K562 (cell line): ENCODE results near the gene LSM8. TPM values are rescaled to one million over a fixed set of nuclear protein-coding genes. Genes with fewer than 3 reads are reported as not detected.

Experiments
- ATAC-seq: fragments of 200-7000 bp; cut with Tn5 transposase; 3 replicates; pipeline ENCODE4 v1.9.1; 2020; ENCODE audit warnings: moderate library complexity
- BruUV-seq: library from RNA; stranded (reverse); fragments of 400-500 nt; replicated peaks from 2 replicates; lab custom pipeline; 2021; lab: Mats Ljungman, UMichigan
- CTCF ChIA-PET: fragments of 300-600 bp; formaldehyde crosslinking; extraction: SDS; loops from one replicate; lab custom pipeline; 2021; ENCODE audit warnings: low intra/inter-chr PET ratio; lab: Yijun Ruan, JAX
- POLR2A ChIA-PET: fragments of 300-600, 350-650 bp; sonication (Branson Sonifier 250); formaldehyde crosslinking; extraction: SDS; loops from one replicate; lab custom pipeline; 2021; ENCODE audit warnings: antibody characterized with exemption, inconsistent platforms; lab: Yijun Ruan, JAX
- DNase-seq, 4 experiments: peaks; one replicate each; pipeline versions ENCODE4 v3.0.0 to v3.0.0-alpha.2; 2011 to 2018; ENCODE audit warnings: low spot score in 3 of 4, mixed read lengths in 3 of 4; ENCODE audit errors: extremely low read depth in 1 of 4
- FAIRE-seq: peaks from 2 replicates; lab custom pipeline; 2011; peaks lifted over from hg19 to GRCh38; lab: Jason Lieb, UNC
- H2AFZ ChIP-seq: 2 replicates; pipeline ENCODE4 v1.6.0; 2011; ENCODE audit warnings: low read depth, low read length, control low read depth, inconsistent platforms
- H3K27ac ChIP-seq: fragments of 200-600 bp; 3 replicates; pipeline ENCODE4 v1.8.0; 2011; ENCODE audit warnings: low read depth, mild to moderate bottlenecking, control low read depth, inconsistent platforms, low read length, moderate library complexity, mixed read lengths; ENCODE audit errors: extremely low read depth
- H3K27me3 ChIP-seq, 2 experiments: fragments of 300-600 bp in 1 of 2; 2 replicates in 1 of 2; 3 replicates in 1 of 2; pipeline versions ENCODE4 v1.6.0 to v1.8.0; 2011; ENCODE audit warnings: inconsistent platforms in 2 of 2, low read length in 2 of 2, mild to moderate bottlenecking in 1 of 2, mixed read lengths in 1 of 2, moderate library complexity in 1 of 2; ENCODE audit not compliant: control insufficient read depth in 2 of 2, insufficient read depth in 2 of 2
- H3K36me3 ChIP-seq: fragments of 300-600 bp; 3 replicates; pipeline ENCODE4 v1.8.0; 2011; ENCODE audit warnings: mild to moderate bottlenecking, low read length, inconsistent platforms; ENCODE audit not compliant: control insufficient read depth, insufficient read depth
- H3K4me1 ChIP-seq, 2 experiments: fragments of 200-600 bp in 1 of 2; replicated peaks in 1 of 2; 2 replicates in 1 of 2; 3 replicates in 1 of 2; pipeline versions ENCODE4 v1.5.1 to v1.8.0; 2011; ENCODE audit warnings: inconsistent platforms in 2 of 2, low read length in 2 of 2, mild to moderate bottlenecking in 1 of 2, mixed read lengths in 1 of 2, moderate library complexity in 1 of 2; ENCODE audit not compliant: control insufficient read depth in 2 of 2, insufficient read depth in 2 of 2
- H3K4me2 ChIP-seq: 2 replicates; pipeline ENCODE4 v1.6.1; 2011; ENCODE audit warnings: low read length, control low read depth, inconsistent platforms, mixed read lengths; ENCODE audit not compliant: insufficient read depth
- H3K4me3 ChIP-seq: fragments of 200-600 bp; sonication (generic), shearing (Covaris generic); 2 replicates; pipeline ENCODE4 v1.5.1; 2016; ENCODE audit warnings: control low read depth, inconsistent platforms
- H3K79me2 ChIP-seq: fragments of 200-600 bp; 3 replicates; pipeline ENCODE4 v1.8.0; 2011; ENCODE audit warnings: low read length, inconsistent platforms; ENCODE audit not compliant: control insufficient read depth, insufficient read depth
- H3K9ac ChIP-seq, 2 experiments: 2 replicates each; pipeline versions ENCODE4 v1.6.0 to v1.6.1; 2011; ENCODE audit warnings: low read depth in 2 of 2, low read length in 2 of 2, control low read depth in 1 of 2, inconsistent platforms in 1 of 2, mild to moderate bottlenecking in 1 of 2, mixed read lengths in 1 of 2; ENCODE audit not compliant: insufficient read depth in 1 of 2
- H3K9me1 ChIP-seq: one replicate; pipeline ENCODE4 v1.6.0; 2011; ENCODE audit warnings: inconsistent platforms, mild to moderate bottlenecking, low read length, moderate library complexity; ENCODE audit not compliant: control insufficient read depth, insufficient read depth
- H3K9me3 ChIP-seq: replicated peaks from 2 replicates; pipeline ENCODE4 v1.5.1; 2011; ENCODE audit warnings: low read depth, low read length, inconsistent platforms; ENCODE audit not compliant: control insufficient read depth, insufficient read depth
- H4K20me1 ChIP-seq: replicated peaks from 2 replicates; pipeline ENCODE4 v1.6.1; 2011; ENCODE audit warnings: low read length, inconsistent platforms, mixed read lengths; ENCODE audit not compliant: control insufficient read depth, insufficient read depth
- BCL6 ChIP-seq: fragments of 250-450 bp; sonication (Bioruptor Pico); IDR thresholded peaks from 2 replicates; pipeline ENCODE4 v1.4.0; 2020
- CHD7 ChIP-seq: fragments of 200-600 bp; sonication (generic); IDR thresholded peaks from one replicate; pipeline ENCODE4 v1.6.1; 2012; ENCODE audit warnings: mild to moderate bottlenecking, low read depth, low read length, inconsistent platforms
- IFI16 ChIP-seq: fragments of 250-450 bp; sonication (Bioruptor Pico); IDR thresholded peaks from 2 replicates; pipeline ENCODE4 v2.1.2; 2022; ENCODE audit warnings: mild to moderate bottlenecking, inconsistent platforms
- ZNF23 ChIP-seq: fragments of 250-450 bp; sonication (Bioruptor Pico); IDR thresholded peaks from 2 replicates; pipeline ENCODE4 v1.4.0; 2020; ENCODE audit warnings: mild to moderate bottlenecking
- WGBS: fragments of 100-300 bp; shearing (Covaris generic); methylation state at CpG from one replicate; pipeline ENCODE4 v1.1.6; 2016; ENCODE audit warnings: low coverage, mixed read lengths; ENCODE audit not compliant: insufficient coverage; ENCODE audit errors: missing lambda C conversion rate; 5-methylcytosine and 5-hydroxymethylcytosine counted together
- in situ Hi-C: fragments of 300-500 bp; cut with MboI; formaldehyde crosslinking; loops from 4 replicates; pipeline ENCODE4 v1.15.0; 2018; ENCODE audit warnings: inconsistent platforms, mixed read lengths
- intact Hi-C: fragments of 100-400 bp; cut with micrococcal nuclease; formaldehyde crosslinking; loops from 2 replicates; pipeline ENCODE4 v1.14.2; 2022
- polyA plus RNA-seq, 8 experiments: library from polyadenylated mRNA; depleted of rRNA in 4 of 8; stranded (reverse) in 5 of 8; unstranded in 3 of 8; fragments of >200 nt; fragmentation: Nextera tagmentation in 2 of 8; fragmentation: Illumina TruSeq in 1 of 8; extraction: Ambion mirVana in 2 of 8; extraction: Trizol in 1 of 8; gene quantifications; 2 replicates each; pipeline versions ENCODE4 v1.2.1 to v1.2.3, GENCODE V29; 2011 to 2014; ENCODE audit warnings: inconsistent platforms in 1 of 8, missing spikeins in 1 of 8
- total RNA-seq, 7 experiments: library from RNA; depleted of rRNA in 6 of 7; stranded (reverse); fragments of >200 nt in 6 of 7; fragmentation: Illumina TruSeq in 2 of 7; extraction: Trizol in 2 of 7; gene quantifications; 2 replicates each; pipeline versions ENCODE4 v1.2.1 to v1.2.3, GENCODE V29; 2011 to 2021; ENCODE audit warnings: low replicate concordance in 1 of 7
- TF ChIP-seq, protein P1 (sequence below): IDR thresholded peaks from 2 replicates; pipeline ENCODE4 v1.6.1; 2016; ENCODE audit warnings: missing genetic modification characterization, missing compliant biosample characterization
- TF ChIP-seq, protein P2 (sequence below), 2 experiments: IDR thresholded peaks; 2 replicates each; pipeline ENCODE4 v1.6.1; 2012; ENCODE audit warnings: improper control_type of control experiment in 2 of 2, low read depth in 2 of 2, low read length in 2 of 2, borderline replicate concordance in 1 of 2

Gene LSM8
- total and polyA plus RNA-seq, 9 of the 15 experiments (the other 6 are each of a cell fraction or from before 2014, with no cell fraction given) = 81.5 to 340 (median 180) TPM

GRCh38 chr7:118152149-118152548 is 31.8 kb upstream of the LSM8 start:
- H2AFZ ChIP-seq = no peak overlapping the region
- H3K27me3 ChIP-seq = no peaks in the 10 kb centered on the region
- FAIRE-seq (no peak), DNase-seq (no peak), ATAC-seq (peak; percentile 39; the same call in 1 of the 3 replicates)
- H3K36me3 ChIP-seq = no peaks in the 10 kb centered on the region
- in situ Hi-C loops = no loop called here
- H3K9me1 ChIP-seq = no peaks in the 10 kb centered on the region
- H3K79me2 ChIP-seq = no peaks in the 10 kb centered on the region
- H3K27ac ChIP-seq = no peak overlapping the region
- H3K4me3 ChIP-seq = no peak overlapping the region
- ChIA-PET POLR2A (no interaction called here), CTCF (no interaction called here)
- 0% methylated on average over 1 of the region's 1 CpG for WGBS
- no peak overlapping the region for H3K9ac ChIP-seq
- H4K20me1 ChIP-seq = no peaks in the 10 kb centered on the region
- intact Hi-C loops = loop anchor here (2.0 to 5.0 kb wide), 2 partner anchors 45 to 481 kb away; no protein-coding TSS in a partner anchor
- H3K9me3 ChIP-seq = no peaks in the 10 kb centered on the region
- BruUV-seq = no TSS peak
- H3K4me1 ChIP-seq = no peaks in the 10 kb centered on the region
- H3K4me2 ChIP-seq = no peak overlapping the region
- TF ChIP-seq, protein P1, sequence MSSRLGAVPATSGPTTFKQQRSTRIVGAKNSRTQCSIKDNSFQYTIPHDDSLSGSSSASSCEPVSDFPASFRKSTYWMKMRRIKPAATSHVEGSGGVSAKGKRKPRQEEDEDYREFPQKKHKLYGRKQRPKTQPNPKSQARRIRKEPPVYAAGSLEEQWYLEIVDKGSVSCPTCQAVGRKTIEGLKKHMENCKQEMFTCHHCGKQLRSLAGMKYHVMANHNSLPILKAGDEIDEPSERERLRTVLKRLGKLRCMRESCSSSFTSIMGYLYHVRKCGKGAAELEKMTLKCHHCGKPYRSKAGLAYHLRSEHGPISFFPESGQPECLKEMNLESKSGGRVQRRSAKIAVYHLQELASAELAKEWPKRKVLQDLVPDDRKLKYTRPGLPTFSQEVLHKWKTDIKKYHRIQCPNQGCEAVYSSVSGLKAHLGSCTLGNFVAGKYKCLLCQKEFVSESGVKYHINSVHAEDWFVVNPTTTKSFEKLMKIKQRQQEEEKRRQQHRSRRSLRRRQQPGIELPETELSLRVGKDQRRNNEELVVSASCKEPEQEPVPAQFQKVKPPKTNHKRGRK (tag) = no peak
- TF ChIP-seq ZNF23 (CRISPR knock-in tag) (no peak), CHD7 (no peak), IFI16 (no peak), BCL6 (CRISPR knock-in tag) (no peak)
- TF ChIP-seq, protein P2, sequence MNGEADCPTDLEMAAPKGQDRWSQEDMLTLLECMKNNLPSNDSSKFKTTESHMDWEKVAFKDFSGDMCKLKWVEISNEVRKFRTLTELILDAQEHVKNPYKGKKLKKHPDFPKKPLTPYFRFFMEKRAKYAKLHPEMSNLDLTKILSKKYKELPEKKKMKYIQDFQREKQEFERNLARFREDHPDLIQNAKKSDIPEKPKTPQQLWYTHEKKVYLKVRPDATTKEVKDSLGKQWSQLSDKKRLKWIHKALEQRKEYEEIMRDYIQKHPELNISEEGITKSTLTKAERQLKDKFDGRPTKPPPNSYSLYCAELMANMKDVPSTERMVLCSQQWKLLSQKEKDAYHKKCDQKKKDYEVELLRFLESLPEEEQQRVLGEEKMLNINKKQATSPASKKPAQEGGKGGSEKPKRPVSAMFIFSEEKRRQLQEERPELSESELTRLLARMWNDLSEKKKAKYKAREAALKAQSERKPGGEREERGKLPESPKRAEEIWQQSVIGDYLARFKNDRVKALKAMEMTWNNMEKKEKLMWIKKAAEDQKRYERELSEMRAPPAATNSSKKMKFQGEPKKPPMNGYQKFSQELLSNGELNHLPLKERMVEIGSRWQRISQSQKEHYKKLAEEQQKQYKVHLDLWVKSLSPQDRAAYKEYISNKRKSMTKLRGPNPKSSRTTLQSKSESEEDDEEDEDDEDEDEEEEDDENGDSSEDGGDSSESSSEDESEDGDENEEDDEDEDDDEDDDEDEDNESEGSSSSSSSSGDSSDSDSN (IDR thresholded peaks at IDR 0.05; ENCODE audit: borderline replicate concordance in 1 of 2, low read depth in 2 of 2, low read length in 2 of 2) = no peak
